Right atrium auricular region (tissue), 2 donors: Measurements from ENCODE around the gene RHOT1. TPM values are rescaled to one million over a fixed set of nuclear protein-coding genes. Genes with fewer than 3 reads are reported as not detected.

Source experiments
- DNase-seq: peaks from one replicate; pipeline ENCODE4 v3.0.0-alpha.2; 2019; ENCODE audit warnings: low spot score
- H3K27ac ChIP-seq, 2 donors: fragments of 200-600 bp; sonication (generic); 1 replicate in 1 of 2; 2 replicates in 1 of 2; pipeline ENCODE4 v1.5.1; 2016 to 2019
- H3K27me3 ChIP-seq, 2 donors: fragments of 200-600 bp; sonication (generic); one replicate each; pipeline versions ENCODE4 v1.5.1 to v1.6.0; 2017 to 2019
- H3K36me3 ChIP-seq: fragments of 200-600 bp; sonication (generic); one replicate; pipeline ENCODE4 v1.5.1; 2016
- H3K4me1 ChIP-seq, 2 donors: fragments of 200-600 bp; sonication (generic); one replicate each; pipeline versions ENCODE4 v1.5.1 to v1.6.0; 2017 to 2019
- H3K4me3 ChIP-seq, 2 donors: fragments of 200-600 bp; sonication (generic); 1 replicate in 1 of 2; 2 replicates in 1 of 2; pipeline ENCODE4 v1.5.1; 2017 to 2019; ENCODE audit warnings: mild to moderate bottlenecking in 1 of 2, moderate library complexity in 1 of 2
- H3K9me3 ChIP-seq, 2 donors: fragments of 200-600 bp; sonication (generic); one replicate each; pipeline ENCODE4 v1.5.1; 2019
- CTCF ChIP-seq, 2 donors: fragments of 200-600 bp; sonication (generic); IDR thresholded peaks; one replicate each; pipeline ENCODE4 v1.5.1; 2019; ENCODE audit warnings: antibody characterized with exemption in 2 of 2
- total RNA-seq, 2 donors: library from RNA; depleted of rRNA; stranded (reverse); fragments of >200 nt; gene quantifications; one replicate each; pipeline ENCODE4 v1.1.0, GENCODE V29; 2016

RHOT1 gene
- total RNA-seq, 2 donors from 2014 or later, result 39.6 to 51.0 TPM

DNA sequence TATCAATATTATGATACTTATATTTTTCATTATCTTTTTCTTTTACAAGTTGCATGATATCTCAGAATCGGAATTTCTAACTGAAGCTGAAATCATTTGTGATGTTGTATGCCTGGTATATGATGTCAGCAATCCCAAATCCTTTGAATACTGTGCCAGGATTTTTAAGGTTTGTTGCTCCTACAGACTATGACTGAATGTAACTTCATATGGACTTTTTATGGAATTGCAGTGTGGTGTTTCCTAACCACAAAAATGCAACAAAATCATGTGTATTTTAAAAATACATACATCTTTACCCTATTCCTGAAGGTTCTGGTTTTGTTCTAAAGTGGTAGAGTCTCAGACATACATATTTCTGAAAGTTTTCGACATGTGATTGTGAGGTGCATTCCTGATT lies 64.6 kb downstream of the RHOT1 start:
- TF ChIP-seq CTCF (IDR thresholded peaks at IDR 0.05), result no peak
- DNase-seq, result no peak
- Histone ChIP-seq H3K27ac (no peak overlapping the region), H3K4me3 (no peak overlapping the region), H3K27me3 (no peaks in the 10 kb centered on the region), H3K36me3 (peaks cover 71% of the 10 kb centered on the region), H3K4me1 (no peaks in the 10 kb centered on the region), H3K9me3 (no peaks in the 10 kb centered on the region)

- no peak for DNase-seq
- H3K27me3 ChIP-seq, result no peaks in the 10 kb centered on the region
- no peak for TF ChIP-seq CTCF (IDR thresholded peaks at IDR 0.05)
- H3K4me1 ChIP-seq, result no peaks in the 10 kb centered on the region
- H3K27ac ChIP-seq, result no peak overlapping the region
- H3K9me3 ChIP-seq, result no peaks in the 10 kb centered on the region
- peaks cover 67% of the 10 kb centered on the region for H3K36me3 ChIP-seq
- H3K4me3 ChIP-seq, result no peak overlapping the region
Measured at GRCh38 chr17:32208436-32208835, 66.1 kb downstream of the RHOT1 start.

- no peak for DNase-seq
- Histone ChIP-seq H3K4me3 (no peak overlapping the region), H3K36me3 (peaks cover 59% of the 10 kb centered on the region), H3K27me3 (no peaks in the 10 kb centered on the region), H3K9me3 (no peaks in the 10 kb centered on the region), H3K27ac (no peak overlapping the region), H3K4me1 (no peaks in the 10 kb centered on the region)
- no peak for TF ChIP-seq CTCF (IDR thresholded peaks at IDR 0.05)
Measured at GRCh38 chr17:32209608-32210007, 67.3 kb downstream of the RHOT1 start.

DNA sequence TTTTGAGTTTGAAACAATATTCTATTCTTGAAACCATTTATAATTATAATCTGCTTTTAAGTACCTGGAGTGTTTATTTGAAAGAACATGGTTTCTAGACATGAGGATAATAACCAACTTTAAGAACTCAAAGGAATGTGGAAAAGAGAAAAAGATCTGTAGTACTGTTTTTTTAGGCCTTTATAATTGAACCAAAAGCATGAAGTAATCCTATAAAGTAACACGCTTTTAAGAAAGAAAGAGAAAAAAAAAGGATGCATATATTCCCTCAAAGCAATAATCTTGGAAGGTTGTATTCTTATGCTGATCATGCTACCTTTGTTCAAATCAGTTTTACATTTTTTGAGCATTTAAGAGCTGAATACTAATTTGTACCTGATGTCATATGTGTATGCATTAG lies 69.4 kb downstream of the RHOT1 start:
- peaks cover 56% of the 10 kb centered on the region for H3K36me3 ChIP-seq
- H3K4me1 ChIP-seq, result no peaks in the 10 kb centered on the region
- DNase-seq, result no peak
- TF ChIP-seq CTCF (IDR thresholded peaks at IDR 0.05), result no peak
- no peaks in the 10 kb centered on the region for H3K9me3 ChIP-seq
- no peak overlapping the region for H3K4me3 ChIP-seq
- H3K27me3 ChIP-seq, result no peaks in the 10 kb centered on the region
- no peak overlapping the region for H3K27ac ChIP-seq

GRCh38 chr17:32215696-32216095 lies 73.4 kb downstream of the RHOT1 start:
- no peaks in the 10 kb centered on the region for H3K4me1 ChIP-seq
- TF ChIP-seq CTCF (IDR thresholded peaks at IDR 0.05), result no peak
- peaks cover 20% of the 10 kb centered on the region for H3K36me3 ChIP-seq
- H3K9me3 ChIP-seq, result no peaks in the 10 kb centered on the region
- no peaks in the 10 kb centered on the region for H3K27me3 ChIP-seq
- H3K27ac ChIP-seq, result no peak overlapping the region
- no peak overlapping the region for H3K4me3 ChIP-seq
- DNase-seq, result no peak

DNA sequence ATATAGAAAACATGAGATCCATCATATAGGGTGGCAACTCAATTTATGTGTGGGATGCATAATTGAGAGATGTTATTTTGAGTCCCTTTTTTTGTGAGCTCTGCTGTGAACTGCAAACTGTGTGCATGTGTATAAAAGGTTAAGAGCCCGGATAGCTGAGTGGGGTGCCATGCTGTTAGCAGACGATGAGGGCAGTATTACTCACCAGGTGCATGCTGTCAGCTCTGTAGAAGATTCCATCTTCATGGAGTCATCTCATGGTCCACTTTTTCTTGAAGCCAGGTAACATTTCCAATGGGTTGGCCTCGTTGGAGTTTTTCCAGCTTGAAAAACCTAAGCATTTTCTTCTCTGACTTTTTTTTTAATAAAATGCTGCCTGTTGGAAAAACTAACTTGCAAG lies 80.3 kb downstream of the RHOT1 start:
- no peak overlapping the region for H3K27ac ChIP-seq
- H3K4me1 ChIP-seq, result no peaks in the 10 kb centered on the region
- no peak for DNase-seq
- no peak overlapping the region for H3K4me3 ChIP-seq
- H3K36me3 ChIP-seq, result peaks cover 8% of the 10 kb centered on the region
- no peaks in the 10 kb centered on the region for H3K27me3 ChIP-seq
- TF ChIP-seq CTCF (IDR thresholded peaks at IDR 0.05), result no peak
- no peaks in the 10 kb centered on the region for H3K9me3 ChIP-seq
